Measurements from ENCODE around the gene RPL37.

DNA sequence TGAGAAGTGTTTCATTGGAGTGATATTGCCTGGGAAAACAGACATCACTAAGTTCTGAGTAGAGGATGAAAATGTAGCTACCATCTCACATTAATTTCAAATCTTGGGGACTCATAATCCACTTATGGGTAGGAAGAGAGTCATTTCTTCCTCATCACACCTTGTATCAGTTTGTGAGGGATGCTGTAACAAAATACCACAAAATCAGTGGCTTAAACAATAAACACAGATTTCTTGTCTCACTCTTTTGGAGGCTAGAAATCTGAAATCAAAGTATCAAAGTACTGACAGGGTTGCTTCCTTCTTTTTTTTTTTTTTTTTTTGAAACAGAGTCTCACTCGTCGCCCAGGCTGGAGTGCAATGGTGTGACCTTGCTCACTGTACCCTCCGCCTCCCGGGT lies 9.5 kb upstream of the RPL37 start:
- TF ChIP-seq, protein P1, sequence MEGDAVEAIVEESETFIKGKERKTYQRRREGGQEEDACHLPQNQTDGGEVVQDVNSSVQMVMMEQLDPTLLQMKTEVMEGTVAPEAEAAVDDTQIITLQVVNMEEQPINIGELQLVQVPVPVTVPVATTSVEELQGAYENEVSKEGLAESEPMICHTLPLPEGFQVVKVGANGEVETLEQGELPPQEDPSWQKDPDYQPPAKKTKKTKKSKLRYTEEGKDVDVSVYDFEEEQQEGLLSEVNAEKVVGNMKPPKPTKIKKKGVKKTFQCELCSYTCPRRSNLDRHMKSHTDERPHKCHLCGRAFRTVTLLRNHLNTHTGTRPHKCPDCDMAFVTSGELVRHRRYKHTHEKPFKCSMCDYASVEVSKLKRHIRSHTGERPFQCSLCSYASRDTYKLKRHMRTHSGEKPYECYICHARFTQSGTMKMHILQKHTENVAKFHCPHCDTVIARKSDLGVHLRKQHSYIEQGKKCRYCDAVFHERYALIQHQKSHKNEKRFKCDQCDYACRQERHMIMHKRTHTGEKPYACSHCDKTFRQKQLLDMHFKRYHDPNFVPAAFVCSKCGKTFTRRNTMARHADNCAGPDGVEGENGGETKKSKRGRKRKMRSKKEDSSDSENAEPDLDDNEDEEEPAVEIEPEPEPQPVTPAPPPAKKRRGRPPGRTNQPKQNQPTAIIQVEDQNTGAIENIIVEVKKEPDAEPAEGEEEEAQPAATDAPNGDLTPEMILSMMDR (IDR thresholded peaks at IDR 0.05; ENCODE audit: low read depth, low read length, poor library complexity, severe bottlenecking) = no peak
- TF ChIP-seq EZH2phosphoT487 (IDR thresholded peaks at IDR 0.05; ENCODE audit: borderline replicate concordance, low read length) = no peak

Data from DOHH2 (cell line).